NT2/D1 (cell line): Measurements from ENCODE around the gene APBA2.

Experiments
- DNase-seq: peaks from one replicate; pipeline ENCODE4 v3.0.0-alpha.2; 2011; ENCODE audit warnings: low read depth, low spot score
- H3K27me3 ChIP-seq: 2 replicates; pipeline ENCODE4 v1.6.0; 2011; ENCODE audit warnings: mild to moderate bottlenecking; ENCODE audit not compliant: insufficient read length, insufficient read depth
- H3K36me3 ChIP-seq: 2 replicates; pipeline ENCODE4 v1.6.1; 2011; ENCODE audit warnings: mild to moderate bottlenecking, low read length, mixed read lengths; ENCODE audit not compliant: insufficient read depth, insufficient read length
- H3K4me1 ChIP-seq: 2 replicates; pipeline ENCODE4 v1.5.1; 2011; ENCODE audit not compliant: insufficient read depth, insufficient read length
- H3K4me3 ChIP-seq: 2 replicates; pipeline ENCODE4 v1.5.1; 2011; ENCODE audit warnings: low read depth; ENCODE audit not compliant: insufficient read length
- H3K9ac ChIP-seq: 2 replicates; pipeline ENCODE4 v1.6.0; 2011; ENCODE audit warnings: low read depth; ENCODE audit not compliant: insufficient read length
- H3K9me3 ChIP-seq: 2 replicates; pipeline ENCODE4 v1.5.1; 2011; ENCODE audit warnings: mild to moderate bottlenecking, low read length; ENCODE audit not compliant: insufficient read depth
- SUZ12 ChIP-seq: IDR thresholded peaks from 2 replicates; pipeline ENCODE4 v1.6.1; 2011; ENCODE audit not compliant: insufficient read length, insufficient read depth; ENCODE audit errors: extremely low read depth
- YY1 ChIP-seq: IDR thresholded peaks from 2 replicates; pipeline ENCODE4 v1.6.1; 2011; ENCODE audit not compliant: insufficient read length, insufficient read depth
- ZNF274 ChIP-seq: IDR thresholded peaks from 2 replicates; pipeline ENCODE4 v1.6.1; 2011; ENCODE audit warnings: mild to moderate bottlenecking, low read depth, low read length

Gene APBA2

DNA sequence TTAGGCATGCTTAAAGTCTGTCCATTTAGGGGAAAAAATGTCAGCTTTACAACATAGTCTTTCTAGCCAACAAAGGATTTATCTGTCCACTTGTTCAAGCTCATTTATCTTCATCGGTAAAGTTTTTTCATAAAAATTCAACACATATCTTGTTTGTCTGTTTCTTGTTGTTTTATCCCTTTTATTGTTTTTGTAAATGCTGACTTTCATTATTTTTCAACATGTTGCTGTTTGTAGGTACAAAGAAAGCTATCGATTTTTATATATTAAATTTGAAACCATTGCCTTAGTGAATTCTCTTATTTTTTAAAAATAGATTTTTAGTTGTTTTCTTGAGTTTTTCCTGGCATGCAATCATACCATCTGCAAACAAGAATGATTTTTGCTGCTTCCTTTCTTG, 198.1 kb downstream of the APBA2 start:
- Histone ChIP-seq H3K9me3 (peaks cover 6% of the 10 kb centered on the region; the same call in 1 of the 2 replicates), H3K27me3 (no peaks in the 10 kb centered on the region), H3K4me1 (no peaks in the 10 kb centered on the region), H3K9ac (no peak overlapping the region), H3K36me3 (no peaks in the 10 kb centered on the region), H3K4me3 (no peak overlapping the region)
- no peak for DNase-seq
- TF ChIP-seq SUZ12 (no peak), ZNF274 (no peak), YY1 (no peak)

DNA sequence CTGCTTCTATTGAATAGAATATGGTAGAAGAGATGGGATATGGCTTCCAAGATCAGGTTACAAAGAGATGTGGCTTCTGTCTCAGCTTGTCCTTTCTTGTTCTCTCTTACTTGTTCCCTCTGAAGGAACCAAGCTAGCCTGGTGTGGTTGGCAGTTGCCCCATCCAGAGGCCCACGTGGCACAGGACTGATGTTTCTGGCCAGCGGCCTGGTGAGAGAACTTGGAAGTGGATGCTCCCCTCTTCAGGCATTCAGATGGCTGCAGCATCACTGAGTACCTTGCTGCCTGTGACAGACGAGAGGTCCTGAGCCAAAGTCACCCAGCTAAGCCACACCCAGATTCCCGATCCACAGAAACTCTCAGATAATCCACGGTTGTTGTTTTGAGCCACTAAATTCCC, 200.2 kb downstream of the APBA2 start:
- H3K27me3 ChIP-seq, result no peaks in the 10 kb centered on the region
- H3K4me1 ChIP-seq, result peaks cover 2% of the 10 kb centered on the region
- H3K9me3 ChIP-seq, result peaks cover 6% of the 10 kb centered on the region; the same call in 1 of the 2 replicates
- no peak overlapping the region for H3K9ac ChIP-seq
- DNase-seq, result no peak
- no peak overlapping the region for H3K4me3 ChIP-seq
- no peak for TF ChIP-seq ZNF274
- TF ChIP-seq SUZ12, result no peak
- TF ChIP-seq YY1, result no peak
- H3K36me3 ChIP-seq, result no peaks in the 10 kb centered on the region

GRCh38 chr15:29086891-29087290, 201.1 kb downstream of the APBA2 start:
- Histone ChIP-seq H3K4me1 (peaks cover 2% of the 10 kb centered on the region), H3K27me3 (no peaks in the 10 kb centered on the region), H3K9me3 (peaks cover 6% of the 10 kb centered on the region; the same call in 1 of the 2 replicates), H3K36me3 (no peaks in the 10 kb centered on the region), H3K9ac (no peak overlapping the region), H3K4me3 (no peak overlapping the region)
- TF ChIP-seq YY1, result no peak
- TF ChIP-seq SUZ12, result no peak
- no peak for TF ChIP-seq ZNF274
- DNase-seq, result no peak

GRCh38 chr15:29087521-29088285, 201.9 kb downstream of the APBA2 start:
- peaks cover 6% of the 10 kb centered on the region; the same call in 1 of the 2 replicates for H3K9me3 ChIP-seq
- no peaks in the 10 kb centered on the region for H3K27me3 ChIP-seq
- TF ChIP-seq SUZ12 (no peak), ZNF274 (no peak), YY1 (no peak)
- no peaks in the 10 kb centered on the region for H3K36me3 ChIP-seq
- no peak for DNase-seq
- H3K4me1 ChIP-seq, result peaks cover 2% of the 10 kb centered on the region
- H3K4me3 ChIP-seq, result no peak overlapping the region
- H3K9ac ChIP-seq, result no peak overlapping the region

- H3K9me3 ChIP-seq, result peaks cover 6% of the 10 kb centered on the region; the same call in 1 of the 2 replicates
Observed at GRCh38 chr15:29088666-29089065, 202.9 kb downstream of the APBA2 start.

DNA sequence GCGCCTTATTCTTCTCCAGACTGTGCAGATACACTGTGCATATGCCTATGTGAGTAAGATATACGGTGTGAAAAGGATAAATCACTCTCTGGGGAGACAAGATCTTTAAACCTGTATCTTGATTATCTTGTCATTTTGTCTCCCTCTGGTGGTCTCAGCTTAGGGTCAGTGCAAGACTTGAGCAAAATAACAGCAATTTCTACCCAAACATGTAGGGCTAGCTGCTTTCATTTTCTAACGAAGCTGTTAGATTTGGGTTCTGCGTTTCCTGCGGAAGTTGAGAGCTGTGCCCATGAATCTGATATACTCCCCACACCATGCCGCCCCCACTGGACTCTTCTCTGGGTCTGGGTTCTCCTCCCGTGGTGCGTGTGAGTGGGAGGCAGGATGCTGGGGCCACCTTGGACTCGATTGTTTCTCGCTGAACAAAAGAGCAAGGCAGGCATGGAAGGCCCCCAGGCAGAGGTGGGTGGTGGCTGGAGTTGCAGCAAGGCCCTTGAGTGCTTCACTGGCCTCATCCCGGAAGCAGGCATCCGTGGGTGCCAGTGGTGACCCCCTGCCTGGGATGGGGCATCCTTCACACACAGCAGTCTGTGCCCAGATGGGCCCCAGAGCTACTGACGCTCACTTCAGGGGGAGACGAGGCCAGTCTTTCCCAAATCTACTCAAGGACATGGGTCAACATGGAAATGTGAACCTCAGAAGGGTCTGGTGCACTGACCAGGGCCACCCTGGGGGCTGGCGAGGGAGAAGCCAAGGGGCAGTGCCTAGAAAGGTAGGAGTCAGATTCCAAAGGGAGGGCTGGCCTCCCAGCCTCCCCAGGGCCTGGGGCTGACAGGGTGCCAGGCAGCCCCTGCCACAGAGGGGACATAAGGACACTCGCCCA, 204.2 kb downstream of the APBA2 start:
- Histone ChIP-seq H3K9me3 (no peaks in the 10 kb centered on the region), H3K4me1 (peaks cover 2% of the 10 kb centered on the region), H3K36me3 (no peaks in the 10 kb centered on the region), H3K27me3 (no peaks in the 10 kb centered on the region), H3K4me3 (no peak overlapping the region), H3K9ac (no peak overlapping the region)
- no peak for DNase-seq
- TF ChIP-seq ZNF274, result no peak
- TF ChIP-seq YY1, result no peak
- TF ChIP-seq SUZ12, result no peak

More at GRCh38 chr15:29088666-29089065, 202.9 kb downstream of the APBA2 start:
- no peak overlapping the region for H3K9ac ChIP-seq
- H3K4me1 ChIP-seq, result peaks cover 2% of the 10 kb centered on the region
- DNase-seq, result no peak
- no peaks in the 10 kb centered on the region for H3K27me3 ChIP-seq
- H3K36me3 ChIP-seq, result no peaks in the 10 kb centered on the region
- no peak overlapping the region for H3K4me3 ChIP-seq
- no peak for TF ChIP-seq ZNF274
- no peak for TF ChIP-seq SUZ12
- TF ChIP-seq YY1, result no peak
